NCI-H187 (cell line): ENCODE data around the gene SLC30A3.

Experiments
- DNase-seq, 2 experiments: peaks; one replicate each; lab custom pipeline; 2025; lab: John Stamatoyannopoulos, UW

SLC30A3 gene

GRCh38 chr2:27227501-27227900 is 35.3 kb downstream of the SLC30A3 start:
- DNase-seq = no peak

DNA sequence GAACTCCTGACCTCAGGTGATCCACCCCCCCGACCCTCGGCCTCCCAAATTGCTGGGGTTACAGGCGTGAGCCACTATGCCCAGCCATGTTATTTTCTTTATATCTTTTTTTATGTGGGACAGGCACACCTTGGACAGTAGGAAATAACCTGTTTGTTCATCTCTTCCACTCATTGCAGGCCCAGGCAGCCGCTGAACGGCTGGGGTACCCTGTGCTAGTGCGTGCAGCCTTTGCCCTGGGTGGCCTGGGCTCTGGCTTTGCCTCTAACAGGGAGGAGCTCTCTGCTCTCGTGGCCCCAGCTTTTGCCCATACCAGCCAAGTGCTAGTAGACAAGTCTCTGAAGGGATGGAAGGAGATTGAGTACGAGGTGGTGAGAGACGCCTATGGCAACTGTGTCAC is 37.3 kb downstream of the SLC30A3 start:
- no peak for DNase-seq

DNA sequence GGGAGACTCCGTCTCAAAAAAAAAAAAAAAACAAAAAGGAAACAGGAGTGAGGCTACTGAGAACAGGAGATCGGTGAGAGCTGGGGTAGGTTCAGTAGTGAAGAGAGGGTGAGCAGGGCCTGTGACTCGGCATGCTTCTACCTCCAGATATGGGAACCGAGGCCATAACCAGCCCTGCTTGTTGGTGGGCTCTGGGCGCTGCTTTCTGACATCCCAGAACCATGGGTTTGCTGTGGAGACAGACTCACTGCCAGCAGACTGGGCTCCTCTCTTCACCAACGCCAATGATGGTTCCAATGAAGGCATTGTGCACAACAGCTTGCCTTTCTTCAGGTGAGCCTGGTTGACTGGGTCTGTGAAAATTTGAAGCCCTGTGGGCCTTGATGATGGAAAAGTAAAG is 39.4 kb downstream of the SLC30A3 start:
- no peak for DNase-seq

DNA sequence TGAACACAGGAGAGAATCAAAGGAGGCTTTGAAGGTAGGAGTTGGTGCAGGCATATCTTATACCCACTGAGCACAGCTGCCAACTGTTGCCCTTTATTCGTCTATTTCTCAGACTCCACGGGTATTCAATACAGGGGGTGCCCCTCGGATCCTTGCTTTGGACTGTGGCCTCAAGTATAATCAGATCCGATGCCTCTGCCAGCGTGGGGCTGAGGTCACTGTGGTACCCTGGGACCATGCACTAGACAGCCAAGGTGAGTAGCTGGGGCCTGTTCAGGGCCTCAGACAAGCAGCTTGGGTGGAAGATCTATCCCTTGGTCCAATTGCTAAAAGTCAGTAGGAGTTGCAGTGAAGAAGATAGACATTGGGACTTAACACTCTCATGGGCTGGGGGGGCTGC is 40.4 kb downstream of the SLC30A3 start:
- no peak for DNase-seq

DNA sequence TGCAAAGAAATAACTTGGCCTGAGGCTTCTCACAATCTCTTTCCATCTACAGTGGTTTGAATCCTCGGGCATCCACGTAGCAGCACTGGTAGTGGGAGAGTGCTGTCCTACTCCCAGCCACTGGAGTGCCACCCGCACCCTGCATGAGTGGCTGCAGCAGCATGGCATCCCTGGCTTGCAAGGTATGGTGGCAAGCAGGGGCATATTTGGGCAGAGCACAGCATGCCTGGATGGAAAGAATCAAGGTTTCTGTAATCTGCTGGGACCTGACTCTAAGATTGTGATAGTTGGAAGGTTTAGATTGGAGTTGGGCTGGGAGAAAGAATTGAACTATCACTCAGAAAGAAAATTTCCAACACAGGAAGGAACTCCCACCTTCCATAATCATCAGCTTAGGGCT is 41.7 kb downstream of the SLC30A3 start:
- DNase-seq = no peak

DNA sequence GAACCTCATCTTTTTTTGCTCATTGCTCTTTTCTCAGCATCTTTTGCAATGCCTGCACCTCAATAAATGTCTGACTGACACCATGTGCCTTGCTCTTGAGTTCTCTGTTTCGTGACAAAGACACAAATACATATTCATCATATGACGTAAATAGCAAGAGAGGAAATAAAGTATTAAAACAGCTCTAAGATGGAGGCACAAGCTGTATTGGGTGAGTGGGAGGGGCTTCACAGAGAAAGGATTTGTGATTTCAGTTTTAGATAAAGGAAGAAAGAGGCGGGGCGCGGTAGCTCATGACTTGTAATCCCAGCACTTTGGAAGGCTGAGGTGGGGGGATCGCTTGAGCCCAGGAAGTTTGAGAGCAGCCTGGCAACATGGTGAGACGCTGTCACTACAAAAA is 42.8 kb downstream of the SLC30A3 start:
- no peak for DNase-seq

DNA sequence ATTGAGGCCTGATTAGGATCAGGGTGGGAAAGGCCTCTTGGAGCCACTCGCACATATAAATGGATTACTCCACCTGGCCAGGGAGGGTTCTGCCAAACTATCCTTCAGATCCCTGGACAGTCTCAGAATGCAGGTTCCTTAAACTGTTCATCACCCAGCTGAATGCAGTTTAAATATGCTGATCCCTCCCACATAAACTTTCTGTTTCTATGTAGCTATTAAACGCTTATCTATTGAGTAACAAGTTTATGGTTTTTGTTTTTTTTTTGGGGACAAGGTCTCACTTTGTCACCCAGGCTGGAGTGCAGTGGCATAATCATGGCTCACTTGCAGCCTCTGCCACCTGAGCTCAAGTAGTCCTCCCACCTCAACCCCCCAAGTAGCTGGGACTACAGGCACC is 43.8 kb downstream of the SLC30A3 start:
- no peak for DNase-seq

DNA sequence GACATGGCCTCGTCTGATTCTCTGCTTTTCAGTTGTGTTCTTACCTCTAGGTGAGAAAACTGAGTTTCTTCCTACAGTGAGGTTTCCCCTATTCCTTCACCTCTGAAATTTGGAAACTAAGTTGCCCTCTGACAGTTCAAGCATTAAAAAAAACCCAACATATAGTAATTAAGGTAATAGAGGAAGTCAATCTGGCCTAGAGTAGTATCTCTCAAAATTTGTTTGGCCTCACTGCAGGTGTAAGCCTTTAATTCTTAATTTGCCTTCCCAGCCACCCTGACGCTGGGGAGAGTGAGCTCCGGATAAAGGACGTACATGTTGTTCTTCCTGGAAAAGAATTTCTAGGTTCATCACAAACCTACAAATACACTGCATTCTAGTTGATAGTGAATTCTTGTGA is 44.2 kb downstream of the SLC30A3 start:
- no peak for DNase-seq

DNA sequence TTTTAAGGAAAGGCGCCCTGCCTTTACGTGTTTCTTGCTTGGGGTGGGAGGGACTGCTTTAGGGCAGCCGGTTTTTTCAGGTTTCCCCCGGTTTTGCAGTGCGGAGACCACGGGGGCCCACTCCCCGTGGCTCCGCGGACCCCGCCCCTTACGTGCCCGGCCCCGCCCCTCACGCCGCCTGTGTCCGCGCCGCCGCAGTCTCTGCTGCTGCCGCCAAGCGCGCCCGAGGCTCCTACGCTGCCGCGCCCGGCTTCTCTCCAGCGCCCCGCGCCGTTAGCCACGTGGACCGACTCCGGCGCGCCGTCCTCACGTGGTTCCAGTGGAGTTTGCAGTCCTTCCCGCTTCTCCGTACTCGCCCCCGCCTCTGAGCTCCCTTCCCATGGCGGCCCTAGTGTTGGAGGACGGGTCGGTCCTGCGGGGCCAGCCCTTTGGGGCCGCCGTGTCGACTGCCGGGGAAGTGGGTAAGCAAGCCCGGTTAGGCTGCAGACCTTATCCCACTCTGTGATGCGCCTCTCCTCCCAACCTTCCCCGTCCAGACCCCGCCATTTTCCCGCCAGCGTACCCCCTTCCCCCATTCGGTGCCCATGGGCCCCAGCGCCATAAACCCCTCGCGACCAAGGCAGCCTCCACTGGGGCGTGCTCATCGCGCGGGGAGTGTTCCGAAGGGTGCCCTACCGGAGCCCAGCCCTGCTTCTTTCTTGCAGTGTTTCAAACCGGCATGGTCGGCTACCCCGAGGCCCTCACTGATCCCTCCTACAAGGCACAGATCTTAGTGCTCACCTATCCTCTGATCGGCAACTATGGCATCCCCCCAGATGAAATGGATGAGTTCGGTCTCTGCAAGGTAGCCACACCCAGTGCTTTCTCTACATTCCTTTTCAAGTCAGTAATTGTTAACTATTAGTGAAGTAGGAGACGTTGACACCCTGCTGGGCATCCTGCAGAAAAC is 45.4 kb downstream of the SLC30A3 start, which contains the start of gene CAD:
TSS of gene CAD (plus strand) at position 197 of the 949 bp plus-strand sequence. CDS start at position 380, 183 bp downstream.
- DNase-seq = peak; percentile 68 to 92

DNA sequence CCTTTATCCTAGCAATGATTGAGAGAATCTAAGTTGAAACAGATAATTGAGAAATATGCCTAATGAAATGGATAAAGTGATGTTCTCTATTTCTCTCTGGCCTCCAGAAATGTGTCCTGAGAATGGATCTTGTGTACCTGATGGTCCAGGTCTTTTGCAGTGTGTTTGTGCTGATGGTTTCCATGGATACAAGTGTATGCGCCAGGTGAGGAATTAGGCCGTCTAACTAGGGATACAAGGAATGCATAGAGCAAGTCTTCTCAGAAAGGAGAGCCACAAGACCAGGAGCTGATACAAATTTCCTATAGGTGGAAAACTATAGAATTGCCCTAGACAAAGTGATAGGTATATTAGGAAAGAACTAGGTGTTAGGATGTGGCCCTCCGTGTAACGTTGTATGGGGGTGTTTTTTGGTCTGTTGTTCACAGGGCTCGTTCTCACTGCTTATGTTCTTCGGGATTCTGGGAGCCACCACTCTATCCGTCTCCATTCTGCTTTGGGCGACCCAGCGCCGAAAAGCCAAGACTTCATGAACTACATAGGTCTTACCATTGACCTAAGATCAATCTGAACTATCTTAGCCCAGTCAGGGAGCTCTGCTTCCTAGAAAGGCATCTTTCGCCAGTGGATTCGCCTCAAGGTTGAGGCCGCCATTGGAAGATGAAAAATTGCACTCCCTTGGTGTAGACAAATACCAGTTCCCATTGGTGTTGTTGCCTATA is 46.3 kb downstream of the SLC30A3 start:
- no peak for DNase-seq

DNA sequence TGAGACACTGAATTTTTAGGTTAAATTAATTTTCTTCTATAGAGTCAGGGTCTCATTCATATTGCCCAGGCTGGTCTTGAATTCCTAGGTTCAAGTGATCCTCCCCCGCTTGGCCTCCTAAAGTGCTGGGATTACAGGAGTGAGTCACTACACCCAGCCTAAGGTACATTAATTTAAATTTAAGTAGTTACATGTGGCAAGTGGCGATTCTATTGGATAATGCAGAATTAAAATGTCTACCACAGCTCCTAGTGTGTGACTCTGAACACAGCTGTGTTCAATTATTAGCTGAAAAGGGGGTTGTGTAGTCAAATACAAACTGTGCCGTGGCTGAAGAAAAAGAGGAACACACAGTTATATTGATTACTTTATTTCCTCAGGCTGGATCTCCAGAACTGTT is 47.9 kb downstream of the SLC30A3 start:
- DNase-seq = no peak

DNA sequence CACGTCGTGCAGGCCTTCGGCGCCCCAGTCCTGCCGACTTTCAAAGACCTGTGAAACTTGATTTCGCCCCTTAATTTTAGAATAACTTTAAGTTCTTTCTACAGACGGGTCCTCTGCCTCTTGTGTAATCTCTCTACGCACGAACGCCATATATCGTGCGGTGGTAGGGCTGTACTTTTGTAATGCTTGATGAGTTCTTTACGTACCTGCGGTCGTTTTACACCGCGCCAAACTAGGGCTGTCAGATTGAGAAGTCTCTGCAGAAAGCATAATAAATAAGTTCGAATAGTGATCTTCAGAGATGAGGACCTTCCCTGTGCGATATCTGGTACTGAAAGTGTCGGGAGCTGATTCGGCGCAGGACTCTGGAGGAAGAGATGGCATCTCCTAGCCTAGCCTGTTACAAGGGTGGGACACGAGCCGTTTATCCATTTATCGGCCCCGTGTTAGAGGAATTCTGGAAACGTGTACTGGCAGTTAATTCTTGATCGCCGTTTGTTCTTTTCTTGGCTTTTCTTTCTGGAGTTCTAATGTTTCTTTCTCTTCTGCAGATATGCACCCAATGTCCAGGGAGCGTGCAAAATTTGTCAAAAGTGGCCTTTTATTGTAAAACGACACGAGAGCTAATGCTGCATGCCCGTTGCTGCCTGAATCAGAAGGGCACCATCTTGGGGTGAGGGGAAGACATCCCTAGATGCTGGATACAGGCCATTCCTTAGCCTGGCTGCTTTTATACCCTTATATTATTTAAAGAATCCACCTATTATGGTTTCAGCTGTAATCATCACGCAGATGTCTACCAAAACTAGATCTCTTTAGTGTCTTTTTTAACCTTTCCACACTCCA is 50.0 kb downstream of the SLC30A3 start:
- peak in 1 of 2 experiments; percentile 63 for DNase-seq

- DNase-seq = peak; percentile 89 to 98
These were observed 50.8 kb downstream of the SLC30A3 start, which contains the start of the genes ATRAID and SLC5A6 for GRCh38 chr2:27211943-27212625. TSS of gene ATRAID (plus strand) at chr2:27212041. CDS start at chr2:27212369, 328 bp downstream. TSS of gene SLC5A6 (minus strand) at chr2:27212268. CDS start at chr2:27207650, 4,618 bp downstream.

GRCh38 chr2:27211241-27211942 is 51.5 kb downstream of the SLC30A3 start:
- peak in 1 of 2 experiments; percentile 72 for DNase-seq

DNA sequence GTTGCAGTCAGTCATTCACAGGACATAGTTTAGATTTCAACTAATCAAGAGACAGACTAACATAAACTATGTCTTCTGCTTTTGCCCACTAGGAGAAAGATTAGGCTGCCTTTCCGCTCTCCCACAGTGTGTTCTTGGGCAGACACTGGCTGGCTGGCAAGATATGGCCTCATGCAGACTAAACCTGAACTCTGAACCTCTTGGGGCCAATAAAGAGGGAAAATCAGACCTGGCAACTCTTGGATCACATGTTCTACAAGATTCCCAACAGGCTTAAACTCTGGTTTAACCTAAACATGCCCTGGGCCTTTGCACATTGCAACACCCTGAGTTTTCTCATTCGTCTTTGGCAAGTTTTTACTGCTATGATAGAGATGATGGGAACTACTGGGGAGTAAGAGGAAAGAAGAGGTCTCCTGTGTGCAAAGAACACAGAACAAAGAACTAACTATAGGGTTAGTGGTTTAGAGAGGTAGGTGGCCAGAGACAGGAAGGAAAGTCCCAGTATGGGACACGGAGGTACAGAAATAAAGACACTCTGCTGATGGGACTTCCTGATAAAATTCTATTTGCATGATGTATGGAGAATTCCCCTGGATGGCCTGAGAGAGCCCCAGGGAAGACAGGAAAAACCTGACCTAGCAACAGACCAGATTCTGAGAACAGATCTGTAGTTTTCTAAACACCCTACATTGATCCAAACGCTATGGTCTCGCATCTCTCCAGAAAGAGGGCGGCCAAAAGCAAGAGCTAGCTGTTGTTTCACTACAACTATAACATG is 53.0 kb downstream of the SLC30A3 start:
- DNase-seq = no peak

DNA sequence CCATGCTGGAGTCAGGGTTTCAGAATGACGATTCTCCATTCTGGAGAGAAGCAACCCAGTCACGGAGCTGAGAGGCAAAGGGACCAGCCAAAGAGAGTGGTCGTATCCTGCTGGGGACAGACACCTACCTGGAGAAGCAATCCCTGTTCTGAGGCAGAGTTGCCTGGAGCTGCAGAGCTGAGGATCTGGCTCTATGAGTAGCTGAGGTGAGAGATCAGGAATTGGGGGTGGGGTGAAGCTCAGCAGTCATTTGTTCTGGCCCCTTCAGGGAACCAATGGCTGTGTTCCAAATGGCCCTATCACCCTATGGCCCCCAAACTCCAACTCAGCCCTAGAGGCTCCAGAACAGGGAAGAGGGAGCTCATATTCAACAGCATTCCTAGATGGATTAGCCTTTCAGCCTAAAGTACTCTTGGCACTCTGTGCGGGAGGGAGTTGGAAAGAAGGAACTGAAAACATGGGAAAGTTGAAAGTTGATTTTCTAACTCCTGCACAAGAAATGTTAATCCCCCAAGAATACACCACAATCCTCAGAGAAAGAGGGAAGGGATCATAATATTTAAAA is 54.3 kb downstream of the SLC30A3 start:
- no peak for DNase-seq

GRCh38 chr2:27206346-27206745 is 56.5 kb downstream of the SLC30A3 start:
- DNase-seq = no peak

DNA sequence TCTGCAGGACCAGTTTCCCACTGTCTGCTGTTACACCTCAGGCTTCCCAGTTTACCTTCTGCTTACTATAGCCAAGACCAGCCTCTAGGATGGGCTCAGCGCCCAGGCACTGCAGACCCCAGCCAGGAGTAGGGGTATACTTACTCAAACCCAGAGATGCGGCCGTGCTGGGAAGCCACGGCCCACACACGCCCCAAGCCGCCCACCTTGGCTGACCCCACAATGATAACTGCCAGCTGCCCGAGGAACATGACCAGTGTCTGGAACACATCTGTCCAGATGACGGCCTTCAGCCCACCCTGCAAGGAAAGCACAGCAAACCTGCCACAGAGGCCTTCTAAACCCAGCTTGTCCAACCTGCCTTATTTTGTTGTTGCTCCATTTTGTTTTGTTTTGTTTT is 57.6 kb downstream of the SLC30A3 start:
- no peak for DNase-seq

DNA sequence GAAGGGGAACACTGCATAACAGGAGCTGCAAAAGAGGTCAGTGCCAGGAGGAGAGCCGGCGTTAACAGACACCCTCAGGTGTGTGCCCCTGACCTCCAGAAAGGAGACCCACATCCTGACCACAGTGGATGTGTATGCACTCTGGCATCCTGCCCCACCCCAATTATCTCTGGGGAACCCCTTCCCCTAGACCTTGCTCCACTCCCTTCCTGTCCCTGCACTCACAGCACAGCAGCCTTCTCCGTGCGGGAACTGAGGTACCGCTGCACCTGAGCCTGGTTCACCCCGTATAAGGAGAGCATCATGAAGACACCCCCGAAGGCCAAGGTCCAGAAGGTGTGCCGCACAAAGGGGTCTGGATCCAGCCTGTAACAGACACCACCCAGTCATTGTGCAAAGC is 58.3 kb downstream of the SLC30A3 start:
- DNase-seq = no peak
